HepG2 (cell line): ENCODE results near the gene C2orf42. TPM values are rescaled to one million over a fixed set of nuclear protein-coding genes. Genes with fewer than 3 reads are reported as not detected.

Source experiments
- EHMT2 ChIP-seq: fragments of 200-600 bp; sonication (generic); IDR thresholded peaks from 2 replicates; pipeline ENCODE4 v1.7.0; 2017; ENCODE audit warnings: antibody characterized with exemption, low read depth, low read length, borderline replicate concordance
- GABPA ChIP-seq, 2 experiments: IDR thresholded peaks; 2 replicates each; pipeline ENCODE4 v1.6.1; 2011 to 2016; ENCODE audit warnings: low read depth in 2 of 2, low read length in 1 of 2, missing biosample characterization in 1 of 2, missing genetic modification characterization in 1 of 2
- GTF3A ChIP-seq: sonication (generic); formaldehyde crosslinking; conservative IDR thresholded peaks from 2 replicates; pipeline ENCODE4 v1.4.0; 2020; ENCODE audit warnings: mild to moderate bottlenecking, missing genetic modification reagents
- HNF1A ChIP-seq, 2 experiments: sonication (generic) in 1 of 2; formaldehyde crosslinking in 1 of 2; IDR thresholded peaks; 2 replicates each; pipeline versions ENCODE4 v1.4.0 to v1.6.1; 2016 to 2020; ENCODE audit warnings: borderline replicate concordance in 1 of 2, low read depth in 1 of 2, mild to moderate bottlenecking in 1 of 2, missing genetic modification reagents in 1 of 2
- TSC22D2 ChIP-seq: sonication (generic); formaldehyde crosslinking; IDR thresholded peaks from 2 replicates; pipeline ENCODE4 v1.5.1; 2020; ENCODE audit warnings: missing genetic modification reagents, mild to moderate bottlenecking, borderline replicate concordance
- YY1 ChIP-seq: IDR thresholded peaks from 2 replicates; pipeline ENCODE4 v1.6.1; 2011; ENCODE audit warnings: low read length, low read depth, moderate library complexity, mild to moderate bottlenecking; ENCODE audit not compliant: insufficient read depth, insufficient replicate concordance
- ZC3H13 ChIP-seq: sonication (generic); formaldehyde crosslinking; IDR thresholded peaks from 2 replicates; pipeline ENCODE4 v1.8.1; 2023; ENCODE audit warnings: mild to moderate bottlenecking, missing genetic modification reagents, moderate library complexity
- ZNF280D ChIP-seq: sonication (generic); formaldehyde crosslinking; IDR thresholded peaks from 2 replicates; pipeline ENCODE4 v1.5.1; 2020; ENCODE audit warnings: mild to moderate bottlenecking, missing genetic modification reagents
- ZNF30 ChIP-seq: sonication (generic); formaldehyde crosslinking; IDR thresholded peaks from 2 replicates; pipeline ENCODE4 v1.5.0; 2020; ENCODE audit warnings: mild to moderate bottlenecking, missing genetic modification reagents
- ZSCAN31 ChIP-seq: sonication (generic); formaldehyde crosslinking; IDR thresholded peaks from 2 replicates; pipeline ENCODE4 v1.5.0; 2020; ENCODE audit warnings: low read depth, mild to moderate bottlenecking, missing genetic modification reagents
- polyA plus RNA-seq, 8 experiments: library from polyadenylated mRNA; depleted of rRNA in 3 of 8; stranded (reverse) in 7 of 8; unstranded in 1 of 8; fragments of >200 nt; fragmentation: Illumina TruSeq in 4 of 8; extraction: Trizol in 4 of 8; gene quantifications; 2 replicates each; pipeline versions ENCODE4 v1.2.1 to v1.2.3, GENCODE V29; 2011 to 2016; ENCODE audit warnings: low read depth in 4 of 8, missing spikeins in 1 of 8, mixed read lengths in 1 of 8; ENCODE audit not compliant: insufficient read depth in 1 of 8
- total RNA-seq, 5 experiments: library from RNA; depleted of rRNA; stranded (reverse); fragments of >200 nt; fragmentation: Illumina TruSeq; extraction: Trizol; gene quantifications; 2 replicates each; pipeline ENCODE4 v1.2.3, GENCODE V29; 2016; ENCODE audit warnings: low read depth in 1 of 5

The C2orf42 gene
- total and polyA plus RNA-seq, 2 of the 13 experiments (the other 11 are each of a cell fraction or from before 2014, with no cell fraction given), result 9.3 to 9.9 TPM

DNA sequence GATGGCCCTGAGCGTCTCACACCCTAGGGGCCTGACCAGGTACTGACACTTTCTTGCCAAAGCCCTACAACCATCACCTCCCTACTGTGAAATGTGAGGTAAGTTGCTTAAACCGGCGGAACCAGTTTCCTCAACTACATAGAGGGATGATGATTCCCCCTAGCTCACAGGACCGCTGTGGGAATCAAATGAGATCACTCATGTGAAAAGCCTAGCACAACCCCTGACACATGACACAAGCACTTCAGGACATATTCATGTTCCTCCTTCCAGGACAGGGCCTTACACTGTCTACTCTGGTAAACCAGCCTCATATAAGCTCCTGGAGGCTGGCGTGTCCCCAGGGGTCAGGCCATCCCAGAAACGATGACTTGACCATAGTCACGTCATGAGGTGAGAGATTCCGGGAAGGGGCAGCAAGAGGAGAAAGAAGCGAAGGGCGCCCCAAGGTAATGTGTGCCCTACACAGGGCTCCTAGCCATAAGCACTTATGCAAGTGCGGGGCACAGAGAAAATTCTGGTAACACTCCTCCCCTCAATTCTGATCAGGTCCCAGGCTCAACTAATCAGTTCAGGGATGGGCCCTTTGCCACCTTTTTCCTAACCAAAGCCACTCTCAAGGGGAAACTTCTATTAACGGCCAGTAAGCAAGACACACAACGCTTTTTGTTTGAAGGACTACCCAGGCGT is 49.5 kb downstream of the C2orf42 start (continued):
- TF ChIP-seq ZNF280D (CRISPR knock-in tag) (peak; percentile 45; the same call in 1 of the 2 replicates), TSC22D2 (CRISPR knock-in tag) (no peak; the same call in 1 of the 2 replicates), ZSCAN31 (CRISPR knock-in tag) (no peak; the same call in 1 of the 2 replicates), GTF3A (CRISPR knock-in tag) (no peak), YY1 (peak; percentile 0), ZNF30 (CRISPR knock-in tag) (no peak), HNF1A (IDR thresholded peaks at IDR 0.05; ENCODE audit: low read depth) (no peak), HNF1A (CRISPR knock-in tag; IDR thresholded peaks at IDR 0.05; ENCODE audit: borderline replicate concordance) (no peak), GABPA (IDR thresholded peaks at IDR 0.05; ENCODE audit: low read depth, low read length) (no peak), GABPA (CRISPR knock-in tag; IDR thresholded peaks at IDR 0.05; ENCODE audit: low read depth) (0 out of 2 replicates have a peak, but pooled peaks have one; percentile 21), ZC3H13 (CRISPR knock-in tag) (no peak), EHMT2 (no peak)
